IPS-NIHi11 (cell line): ENCODE measurements around the gene VIPR2.

Experiments
- DNase-seq: peaks from one replicate; pipeline ENCODE4 v3.0.0; 2012; ENCODE audit warnings: mixed read lengths, low spot score

VIPR2 gene

GRCh38 chr7:159066816-159067575, 77.7 kb downstream of the VIPR2 start:
- no peak for DNase-seq

DNA sequence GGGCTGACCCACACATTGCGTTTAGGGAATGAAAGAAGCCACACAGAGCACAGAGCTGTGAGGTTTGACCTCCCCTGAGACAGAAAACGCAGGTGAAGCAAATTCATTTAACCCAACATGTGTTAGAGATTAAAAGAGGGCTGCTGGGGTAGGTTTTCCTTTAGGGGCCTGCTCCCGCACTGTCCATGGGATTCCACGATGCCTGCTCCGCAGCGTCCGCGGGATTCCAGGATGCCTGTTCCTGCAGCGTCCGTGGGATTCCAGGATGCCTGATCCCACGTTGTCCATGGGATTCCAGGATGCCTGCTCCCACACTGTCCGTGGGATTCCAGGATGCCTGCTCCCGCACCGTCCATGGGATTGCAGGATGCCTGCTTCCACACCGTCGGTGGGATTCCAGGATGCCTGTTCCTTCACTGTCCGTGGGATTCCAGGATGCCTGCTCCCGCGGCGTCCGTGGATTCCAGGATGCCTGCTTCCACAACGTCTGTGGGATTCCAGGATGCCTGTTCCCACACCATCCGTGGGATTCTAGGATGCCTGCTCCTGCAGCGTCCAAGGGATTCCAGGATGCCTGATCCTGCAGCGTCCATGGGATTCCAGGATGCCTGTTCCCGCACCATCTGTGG, 78.7 kb downstream of the VIPR2 start:
- no peak for DNase-seq

GRCh38 chr7:159064816-159065510, 79.7 kb downstream of the VIPR2 start:
- no peak for DNase-seq

GRCh38 chr7:159064121-159064815, 80.4 kb downstream of the VIPR2 start:
- DNase-seq, result no peak

DNA sequence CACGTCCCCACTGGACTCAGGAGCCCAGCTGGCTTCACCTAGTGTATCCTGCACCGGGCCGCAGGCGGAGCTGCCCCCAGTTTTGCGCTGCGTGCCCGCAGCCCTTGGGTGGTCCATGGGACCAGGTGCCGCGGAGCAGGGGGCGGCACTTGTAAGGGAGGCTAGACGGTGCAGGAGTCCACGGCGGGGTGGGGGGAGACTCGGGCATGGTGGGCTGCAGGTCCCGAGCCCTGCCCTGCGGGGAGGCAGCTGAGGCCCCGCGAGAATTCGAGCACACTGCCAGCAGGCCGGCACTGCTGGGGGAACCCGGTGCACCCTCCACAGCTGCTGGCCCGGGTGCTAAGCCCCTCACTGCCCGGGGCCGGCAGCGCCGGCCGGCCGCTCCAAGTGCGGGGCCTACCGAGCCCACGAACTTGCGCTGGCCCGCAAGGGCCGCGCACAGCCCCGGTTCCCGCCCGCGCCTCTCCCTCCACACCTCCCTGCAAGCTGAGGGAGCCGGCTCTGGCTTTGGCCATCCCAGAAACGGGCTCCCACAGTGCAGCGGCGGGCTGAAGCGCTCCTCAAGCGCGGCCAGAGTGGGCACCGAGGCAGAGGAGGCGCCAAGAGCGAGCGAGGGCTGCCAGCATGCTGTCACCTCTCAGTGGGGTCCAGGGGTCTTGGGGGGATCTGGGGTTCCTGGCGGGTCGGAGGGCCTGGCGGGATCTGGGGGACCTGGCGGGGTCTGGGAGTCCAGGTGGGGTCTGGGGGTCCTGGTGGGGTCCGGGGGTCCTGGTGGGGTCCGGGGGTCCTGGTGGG, 81.4 kb downstream of the VIPR2 start:
- no peak for DNase-seq

- DNase-seq, result no peak
These were observed 82.1 kb downstream of the VIPR2 start for GRCh38 chr7:159062569-159062968.

DNA sequence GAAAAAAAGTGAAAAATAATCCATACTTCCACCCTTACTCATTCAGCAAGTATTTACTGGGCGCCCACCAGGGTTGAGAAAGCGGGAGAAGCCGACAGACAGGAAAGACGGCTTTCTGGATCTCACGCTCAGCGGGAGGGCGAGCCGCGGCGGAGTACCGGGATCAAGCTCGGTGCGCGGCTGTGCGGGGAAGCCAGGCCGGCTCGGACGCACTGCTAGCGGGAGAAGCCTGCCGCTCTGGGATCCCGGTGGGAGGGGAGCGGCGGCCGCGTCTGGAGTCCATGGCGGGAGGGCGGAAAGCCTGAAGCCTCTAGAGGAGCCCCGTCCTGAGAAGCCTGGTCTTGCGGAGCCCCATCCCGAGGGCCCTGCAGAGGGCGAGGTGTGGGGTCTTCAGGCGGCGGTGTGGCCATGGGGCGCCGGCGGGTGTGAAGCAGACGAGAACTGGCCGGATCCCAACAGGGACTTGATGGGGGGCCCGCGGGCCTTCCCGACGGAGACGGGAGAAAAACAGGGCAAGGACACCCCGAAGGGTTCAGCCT, 82.9 kb downstream of the VIPR2 start:
- DNase-seq, result peak; percentile 74

DNA sequence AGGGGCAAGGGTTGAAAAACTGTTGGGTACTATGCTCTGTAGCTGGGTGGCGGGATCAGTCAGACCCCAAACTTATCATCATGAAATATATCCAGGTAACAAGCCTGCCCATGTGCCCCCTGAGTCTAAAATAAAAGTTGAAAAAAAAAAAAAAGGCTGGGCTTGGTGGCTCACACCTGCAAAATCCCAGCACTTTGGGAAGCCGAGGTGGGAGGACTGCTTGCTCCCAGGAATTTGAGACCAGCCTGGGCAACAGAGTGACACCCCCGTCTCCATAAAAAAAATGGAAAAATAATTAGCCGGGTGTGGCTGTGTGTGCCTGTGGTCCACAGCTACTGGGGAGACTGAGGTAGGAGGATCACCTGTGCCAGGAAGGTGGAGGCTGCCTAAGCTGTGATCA, 83.5 kb downstream of the VIPR2 start:
- no peak for DNase-seq

- DNase-seq, result no peak
These were observed 84.2 kb downstream of the VIPR2 start for GRCh38 chr7:159060440-159060839.

DNA sequence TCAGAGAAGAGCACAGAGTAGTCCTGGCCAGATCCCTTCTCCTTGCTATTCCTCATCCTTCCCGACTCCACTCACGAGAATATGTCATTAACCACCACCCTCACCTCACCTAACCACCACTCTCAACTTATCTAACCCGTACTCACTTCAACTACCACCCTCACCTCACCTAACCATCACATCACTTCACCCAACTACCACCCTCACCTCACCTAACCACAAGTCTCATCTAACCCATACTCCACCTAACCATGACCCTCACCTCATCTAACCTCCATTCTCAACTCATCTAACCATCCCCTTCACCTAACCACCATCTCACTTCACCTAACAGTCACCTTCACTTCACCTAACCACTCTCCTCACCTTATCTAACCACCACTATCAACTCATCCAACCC, 85.0 kb downstream of the VIPR2 start:
- no peak for DNase-seq

DNA sequence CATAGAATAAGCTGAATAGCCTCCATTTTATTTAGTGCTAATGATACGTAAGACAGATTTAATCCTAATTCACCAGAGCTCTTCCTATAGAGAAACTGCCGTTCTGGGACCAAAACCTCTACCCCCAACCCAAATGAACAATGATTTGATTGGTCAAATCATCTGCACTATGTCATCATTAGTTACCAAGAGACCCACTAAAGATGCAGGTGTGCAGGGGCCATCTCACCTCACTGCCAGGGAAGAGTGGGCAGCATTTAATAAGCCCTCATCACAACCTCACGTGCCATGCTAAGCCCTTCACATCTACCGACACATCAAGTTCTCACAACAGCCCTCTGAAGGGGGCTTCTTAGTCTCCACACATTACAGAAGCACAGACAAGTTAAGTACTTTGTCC, 87.0 kb downstream of the VIPR2 start:
- DNase-seq, result no peak

DNA sequence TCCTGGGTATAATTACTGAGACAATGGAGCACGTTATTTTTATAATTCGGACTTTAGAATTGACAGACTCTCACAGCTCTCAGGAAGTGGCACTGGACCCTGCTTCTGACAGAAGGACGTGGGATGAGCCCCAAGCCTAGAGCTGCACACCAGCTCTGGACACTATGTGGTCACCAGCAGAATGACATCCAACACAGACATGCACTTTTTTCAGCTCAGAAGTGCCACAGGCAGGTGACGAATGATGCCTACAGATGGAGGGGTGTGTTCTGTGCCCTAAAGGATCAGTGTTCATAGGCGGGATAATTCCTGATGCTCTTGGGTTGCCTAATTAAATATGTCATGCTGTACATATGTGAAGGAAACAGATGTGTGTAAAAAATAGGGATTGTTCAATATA, 87.9 kb downstream of the VIPR2 start:
- DNase-seq, result no peak

DNA sequence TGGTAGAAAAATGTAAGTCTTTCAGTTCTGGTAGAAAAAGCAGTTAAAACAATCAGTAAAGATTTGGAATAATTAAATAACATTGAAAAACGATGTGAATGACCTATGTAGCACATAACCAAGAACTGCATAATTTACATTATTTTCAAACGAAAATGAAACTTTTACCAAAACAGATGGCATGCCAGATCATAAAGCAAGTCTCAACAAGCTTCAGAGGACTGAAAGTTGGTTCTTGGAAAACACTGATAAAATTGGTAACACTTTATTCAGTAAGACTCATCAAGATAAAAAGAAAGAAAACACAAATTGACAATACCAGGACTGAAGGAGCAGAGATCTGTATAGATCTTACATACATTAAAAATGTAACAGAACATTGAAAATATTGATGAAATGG, 92.8 kb downstream of the VIPR2 start:
- no peak for DNase-seq

DNA sequence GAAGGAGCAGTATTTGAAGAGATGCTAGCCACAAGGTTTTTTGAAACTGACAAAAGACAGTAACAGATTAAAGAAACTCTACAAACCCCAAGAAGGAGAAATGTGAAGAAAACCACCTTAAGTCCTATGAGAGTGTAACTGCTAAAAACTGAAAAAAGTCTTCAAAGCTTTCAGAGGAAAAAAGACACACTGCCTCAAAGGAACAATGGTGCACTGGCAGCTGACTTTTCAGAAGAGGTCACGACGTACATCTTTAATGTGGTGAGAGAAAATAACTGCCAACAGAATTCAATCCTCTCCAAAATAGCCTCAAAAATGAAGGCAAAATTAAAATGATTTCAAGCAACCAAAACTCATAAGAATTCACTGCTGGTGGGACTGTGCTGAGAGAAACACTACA, 94.0 kb downstream of the VIPR2 start:
- no peak for DNase-seq

GRCh38 chr7:159049266-159050025, 95.2 kb downstream of the VIPR2 start:
- DNase-seq, result no peak

DNA sequence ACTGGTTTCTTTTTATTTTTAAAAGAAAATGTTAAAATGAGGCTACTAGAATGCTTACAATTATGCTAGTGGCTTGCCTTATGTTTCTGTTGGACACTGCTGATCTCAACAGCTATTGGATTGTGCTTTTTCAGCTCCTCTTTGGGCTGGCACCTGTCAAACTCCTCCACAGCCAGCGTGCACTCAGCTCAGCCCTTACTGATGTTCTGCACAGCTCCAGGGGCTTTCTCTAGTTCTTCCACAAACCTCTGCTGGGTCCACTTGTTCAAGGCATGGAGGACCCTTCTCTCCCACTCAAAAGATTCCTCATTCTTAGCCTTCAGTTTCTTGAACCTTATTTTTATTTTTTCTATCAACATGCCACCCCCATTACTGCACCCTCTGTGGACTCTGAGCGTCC, 96.0 kb downstream of the VIPR2 start:
- no peak for DNase-seq

DNA sequence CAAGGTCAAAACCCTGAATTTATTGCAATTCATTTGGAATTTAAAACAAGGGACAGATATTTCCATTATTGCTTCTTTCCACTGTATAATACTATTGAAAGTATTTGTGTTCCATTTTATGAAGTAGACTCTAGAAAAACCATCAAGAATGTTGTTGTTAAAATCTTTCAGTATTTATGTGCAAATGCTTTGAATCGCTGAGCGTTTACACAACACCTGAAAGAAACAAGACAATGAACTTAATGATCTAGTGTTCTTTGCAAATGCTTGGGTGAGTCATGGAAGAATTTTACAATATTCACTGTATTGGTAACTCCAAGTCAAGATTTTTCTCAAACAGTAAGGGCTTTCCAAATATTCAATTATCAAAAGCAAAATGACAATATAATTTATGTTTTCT, 97.1 kb downstream of the VIPR2 start:
- DNase-seq, result no peak

DNA sequence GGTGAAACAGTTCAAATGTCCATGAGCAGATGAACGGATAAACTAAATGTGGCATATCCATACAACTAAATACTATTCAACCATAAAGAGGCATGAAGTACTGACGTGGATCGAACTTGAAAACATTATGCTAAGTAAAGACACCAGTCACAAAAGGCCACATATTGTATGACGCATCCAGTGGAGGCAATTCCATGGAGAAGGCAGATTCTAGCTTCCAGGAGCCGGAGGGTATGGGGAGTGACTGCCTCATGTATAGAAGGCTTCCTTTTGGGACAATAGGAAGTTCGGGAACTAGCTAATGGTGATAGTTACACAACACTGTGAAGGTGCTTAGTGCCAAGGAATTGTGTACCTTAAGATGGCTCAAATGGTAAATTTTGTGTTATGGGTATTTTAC, 98.4 kb downstream of the VIPR2 start:
- DNase-seq, result no peak

GRCh38 chr7:159045839-159046238, 98.8 kb downstream of the VIPR2 start:
- DNase-seq, result no peak

- no peak for DNase-seq
These were observed 102.0 kb downstream of the VIPR2 start for GRCh38 chr7:159042581-159043101.

GRCh38 chr7:159042103-159042502, 102.6 kb downstream of the VIPR2 start:
- DNase-seq, result no peak
